AG09309 (cell line): Measurements from ENCODE around the gene HJURP.

ENCODE experiments used
- DNase-seq: peaks from one replicate; pipeline ENCODE4 v3.0.0-alpha.2; 2010; ENCODE audit warnings: low read depth
- H3K4me3 ChIP-seq: 2 replicates; pipeline ENCODE4 v1.5.1; 2011; ENCODE audit warnings: mild to moderate bottlenecking, low read depth, low read length, moderate library complexity; ENCODE audit not compliant: control insufficient read depth
- TF ChIP-seq, protein P1 (sequence below): IDR thresholded peaks from 2 replicates; pipeline ENCODE4 v1.5.1; 2011; ENCODE audit warnings: mild to moderate bottlenecking, low read depth, low read length, inconsistent platforms; ENCODE audit not compliant: insufficient read depth, control insufficient read depth; ENCODE audit errors: missing control alignments

The HJURP gene

GRCh38 chr2:233849607-233850271, 4.6 kb downstream of the HJURP start:
- no peak for DNase-seq
- TF ChIP-seq, protein P1, sequence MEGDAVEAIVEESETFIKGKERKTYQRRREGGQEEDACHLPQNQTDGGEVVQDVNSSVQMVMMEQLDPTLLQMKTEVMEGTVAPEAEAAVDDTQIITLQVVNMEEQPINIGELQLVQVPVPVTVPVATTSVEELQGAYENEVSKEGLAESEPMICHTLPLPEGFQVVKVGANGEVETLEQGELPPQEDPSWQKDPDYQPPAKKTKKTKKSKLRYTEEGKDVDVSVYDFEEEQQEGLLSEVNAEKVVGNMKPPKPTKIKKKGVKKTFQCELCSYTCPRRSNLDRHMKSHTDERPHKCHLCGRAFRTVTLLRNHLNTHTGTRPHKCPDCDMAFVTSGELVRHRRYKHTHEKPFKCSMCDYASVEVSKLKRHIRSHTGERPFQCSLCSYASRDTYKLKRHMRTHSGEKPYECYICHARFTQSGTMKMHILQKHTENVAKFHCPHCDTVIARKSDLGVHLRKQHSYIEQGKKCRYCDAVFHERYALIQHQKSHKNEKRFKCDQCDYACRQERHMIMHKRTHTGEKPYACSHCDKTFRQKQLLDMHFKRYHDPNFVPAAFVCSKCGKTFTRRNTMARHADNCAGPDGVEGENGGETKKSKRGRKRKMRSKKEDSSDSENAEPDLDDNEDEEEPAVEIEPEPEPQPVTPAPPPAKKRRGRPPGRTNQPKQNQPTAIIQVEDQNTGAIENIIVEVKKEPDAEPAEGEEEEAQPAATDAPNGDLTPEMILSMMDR: no peak

DNA sequence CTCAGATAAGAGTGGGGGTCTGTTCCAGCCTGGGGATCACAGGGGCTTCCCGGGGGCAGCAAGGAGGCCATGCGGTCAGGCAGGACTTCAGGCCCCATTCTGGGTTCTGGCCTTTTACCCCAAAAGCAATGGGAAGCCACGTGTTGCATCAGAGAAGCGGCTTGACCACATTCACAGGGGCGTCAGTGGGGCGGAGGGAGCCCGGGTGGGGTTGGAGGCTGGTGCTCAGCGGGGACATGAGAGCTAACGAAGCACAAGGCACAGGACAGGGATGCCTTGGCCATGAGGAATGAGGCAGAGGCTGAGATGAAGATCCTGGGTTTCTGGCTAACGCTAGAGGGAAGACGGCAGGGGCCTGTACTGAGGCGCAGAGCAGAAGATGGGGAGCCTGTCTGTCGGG, 6.1 kb downstream of the HJURP start:
- no peak for DNase-seq
- TF ChIP-seq, protein P1: no peak
- no peak overlapping the region for H3K4me3 ChIP-seq

More at GRCh38 chr2:233849607-233850271, 4.6 kb downstream of the HJURP start:
- H3K4me3 ChIP-seq: no peak overlapping the region

DNA sequence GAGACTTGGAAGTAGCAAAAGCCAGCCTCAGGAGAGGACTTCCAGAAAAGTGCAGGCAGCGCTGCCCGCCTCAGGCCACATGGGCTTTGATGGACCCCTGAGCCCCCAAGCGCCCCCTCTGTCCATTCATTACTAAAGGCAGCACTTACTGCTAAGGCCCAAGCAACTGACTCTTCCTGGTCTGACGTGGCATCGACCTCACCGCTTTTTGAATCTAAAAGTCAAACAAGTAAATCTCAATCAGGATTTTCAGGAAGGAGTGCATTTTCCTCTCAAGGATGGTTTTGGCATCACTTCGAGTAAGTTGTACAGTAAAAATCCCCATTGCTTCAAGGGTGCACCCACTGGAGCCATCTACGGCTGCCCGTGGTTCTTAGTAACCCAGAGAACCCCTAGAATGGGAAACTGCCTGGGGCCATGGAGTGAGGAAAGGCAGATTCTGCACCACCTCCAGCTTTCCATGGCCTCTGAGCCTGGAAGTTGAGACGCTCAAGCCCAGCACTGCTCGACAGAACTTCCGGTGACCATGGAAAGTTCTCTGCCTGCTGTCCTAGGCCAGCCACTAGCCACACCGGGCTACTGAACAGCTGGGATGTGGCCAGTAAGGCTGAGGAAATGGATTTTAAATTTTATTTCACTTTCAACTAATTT, 7.0 kb downstream of the HJURP start:
- TF ChIP-seq, protein P1: no peak
- no peak overlapping the region for H3K4me3 ChIP-seq
- DNase-seq: no peak

GRCh38 chr2:233846387-233847247, 7.7 kb downstream of the HJURP start:
- TF ChIP-seq, protein P1: no peak

GRCh38 chr2:233845301-233846060, 8.9 kb downstream of the HJURP start:
- TF ChIP-seq, protein P1: no peak
- DNase-seq: no peak
- no peak overlapping the region for H3K4me3 ChIP-seq

More at GRCh38 chr2:233846387-233847247, 7.7 kb downstream of the HJURP start:
- no peak overlapping the region for H3K4me3 ChIP-seq
- no peak for DNase-seq

GRCh38 chr2:233844836-233845235, 9.5 kb downstream of the HJURP start:
- no peak for DNase-seq
- TF ChIP-seq, protein P1: no peak
- no peak overlapping the region for H3K4me3 ChIP-seq
